K562 (cell line): Measurements from ENCODE around the gene EPB41L4B. TPM values are rescaled to one million over a fixed set of nuclear protein-coding genes. Genes with fewer than 3 reads are reported as not detected.

Source experiments
- ATAC-seq: fragments of 200-7000 bp; cut with Tn5 transposase; 3 replicates; pipeline ENCODE4 v1.9.1; 2020; ENCODE audit warnings: moderate library complexity
- BruUV-seq: library from RNA; stranded (reverse); fragments of 400-500 nt; replicated peaks from 2 replicates; lab custom pipeline; 2021; lab: Mats Ljungman, UMichigan
- CTCF ChIA-PET: fragments of 300-600 bp; formaldehyde crosslinking; extraction: SDS; loops from one replicate; lab custom pipeline; 2021; ENCODE audit warnings: low intra/inter-chr PET ratio; lab: Yijun Ruan, JAX
- POLR2A ChIA-PET: fragments of 300-600, 350-650 bp; sonication (Branson Sonifier 250); formaldehyde crosslinking; extraction: SDS; loops from one replicate; lab custom pipeline; 2021; ENCODE audit warnings: antibody characterized with exemption, inconsistent platforms; lab: Yijun Ruan, JAX
- DNase-seq, 4 experiments: peaks; one replicate each; pipeline versions ENCODE4 v3.0.0 to v3.0.0-alpha.2; 2011 to 2018; ENCODE audit warnings: low spot score in 3 of 4, mixed read lengths in 3 of 4; ENCODE audit errors: extremely low read depth in 1 of 4
- FAIRE-seq: peaks from 2 replicates; lab custom pipeline; 2011; peaks lifted over from hg19 to GRCh38; lab: Jason Lieb, UNC
- H2AFZ ChIP-seq: 2 replicates; pipeline ENCODE4 v1.6.0; 2011; ENCODE audit warnings: low read depth, low read length, control low read depth, inconsistent platforms
- H3K27ac ChIP-seq: fragments of 200-600 bp; 3 replicates; pipeline ENCODE4 v1.8.0; 2011; ENCODE audit warnings: low read depth, mild to moderate bottlenecking, control low read depth, inconsistent platforms, low read length, moderate library complexity, mixed read lengths; ENCODE audit errors: extremely low read depth
- H3K27me3 ChIP-seq, 2 experiments: fragments of 300-600 bp in 1 of 2; 2 replicates in 1 of 2; 3 replicates in 1 of 2; pipeline versions ENCODE4 v1.6.0 to v1.8.0; 2011; ENCODE audit warnings: inconsistent platforms in 2 of 2, low read length in 2 of 2, mild to moderate bottlenecking in 1 of 2, mixed read lengths in 1 of 2, moderate library complexity in 1 of 2; ENCODE audit not compliant: control insufficient read depth in 2 of 2, insufficient read depth in 2 of 2
- H3K36me3 ChIP-seq: fragments of 300-600 bp; 3 replicates; pipeline ENCODE4 v1.8.0; 2011; ENCODE audit warnings: mild to moderate bottlenecking, low read length, inconsistent platforms; ENCODE audit not compliant: control insufficient read depth, insufficient read depth
- H3K4me1 ChIP-seq, 2 experiments: fragments of 200-600 bp in 1 of 2; replicated peaks in 1 of 2; 2 replicates in 1 of 2; 3 replicates in 1 of 2; pipeline versions ENCODE4 v1.5.1 to v1.8.0; 2011; ENCODE audit warnings: inconsistent platforms in 2 of 2, low read length in 2 of 2, mild to moderate bottlenecking in 1 of 2, mixed read lengths in 1 of 2, moderate library complexity in 1 of 2; ENCODE audit not compliant: control insufficient read depth in 2 of 2, insufficient read depth in 2 of 2
- H3K4me2 ChIP-seq: 2 replicates; pipeline ENCODE4 v1.6.1; 2011; ENCODE audit warnings: low read length, control low read depth, inconsistent platforms, mixed read lengths; ENCODE audit not compliant: insufficient read depth
- H3K4me3 ChIP-seq: fragments of 200-600 bp; sonication (generic), shearing (Covaris generic); 2 replicates; pipeline ENCODE4 v1.5.1; 2016; ENCODE audit warnings: control low read depth, inconsistent platforms
- H3K79me2 ChIP-seq: fragments of 200-600 bp; 3 replicates; pipeline ENCODE4 v1.8.0; 2011; ENCODE audit warnings: low read length, inconsistent platforms; ENCODE audit not compliant: control insufficient read depth, insufficient read depth
- H3K9ac ChIP-seq, 2 experiments: 2 replicates each; pipeline versions ENCODE4 v1.6.0 to v1.6.1; 2011; ENCODE audit warnings: low read depth in 2 of 2, low read length in 2 of 2, control low read depth in 1 of 2, inconsistent platforms in 1 of 2, mild to moderate bottlenecking in 1 of 2, mixed read lengths in 1 of 2; ENCODE audit not compliant: insufficient read depth in 1 of 2
- H3K9me1 ChIP-seq: one replicate; pipeline ENCODE4 v1.6.0; 2011; ENCODE audit warnings: inconsistent platforms, mild to moderate bottlenecking, low read length, moderate library complexity; ENCODE audit not compliant: control insufficient read depth, insufficient read depth
- H3K9me3 ChIP-seq: replicated peaks from 2 replicates; pipeline ENCODE4 v1.5.1; 2011; ENCODE audit warnings: low read depth, low read length, inconsistent platforms; ENCODE audit not compliant: control insufficient read depth, insufficient read depth
- H4K20me1 ChIP-seq: replicated peaks from 2 replicates; pipeline ENCODE4 v1.6.1; 2011; ENCODE audit warnings: low read length, inconsistent platforms, mixed read lengths; ENCODE audit not compliant: control insufficient read depth, insufficient read depth
- ZNF134 ChIP-seq: fragments of 250-450 bp; sonication (Bioruptor Pico); conservative IDR thresholded peaks from 2 replicates; pipeline ENCODE4 v1.4.0; 2020
- WGBS: fragments of 100-300 bp; shearing (Covaris generic); methylation state at CpG from one replicate; pipeline ENCODE4 v1.1.6; 2016; ENCODE audit warnings: low coverage, mixed read lengths; ENCODE audit not compliant: insufficient coverage; ENCODE audit errors: missing lambda C conversion rate; 5-methylcytosine and 5-hydroxymethylcytosine counted together
- in situ Hi-C: fragments of 300-500 bp; cut with MboI; formaldehyde crosslinking; loops from 4 replicates; pipeline ENCODE4 v1.15.0; 2018; ENCODE audit warnings: inconsistent platforms, mixed read lengths
- intact Hi-C: fragments of 100-400 bp; cut with micrococcal nuclease; formaldehyde crosslinking; loops from 2 replicates; pipeline ENCODE4 v1.14.2; 2022
- polyA plus RNA-seq, 8 experiments: library from polyadenylated mRNA; depleted of rRNA in 4 of 8; stranded (reverse) in 5 of 8; unstranded in 3 of 8; fragments of >200 nt; fragmentation: Nextera tagmentation in 2 of 8; fragmentation: Illumina TruSeq in 1 of 8; extraction: Ambion mirVana in 2 of 8; extraction: Trizol in 1 of 8; gene quantifications; 2 replicates each; pipeline versions ENCODE4 v1.2.1 to v1.2.3, GENCODE V29; 2011 to 2014; ENCODE audit warnings: inconsistent platforms in 1 of 8, missing spikeins in 1 of 8
- total RNA-seq, 7 experiments: library from RNA; depleted of rRNA in 6 of 7; stranded (reverse); fragments of >200 nt in 6 of 7; fragmentation: Illumina TruSeq in 2 of 7; extraction: Trizol in 2 of 7; gene quantifications; 2 replicates each; pipeline versions ENCODE4 v1.2.1 to v1.2.3, GENCODE V29; 2011 to 2021; ENCODE audit warnings: low replicate concordance in 1 of 7
- TF ChIP-seq, protein P1 (sequence below): fragments of 450-650 bp; formaldehyde crosslinking; IDR thresholded peaks from 2 replicates; pipeline ENCODE4 v1.4.0; 2020; ENCODE audit warnings: mild to moderate bottlenecking, mixed read lengths
- TF ChIP-seq, protein P2 (sequence below): sonication (generic); formaldehyde crosslinking; IDR thresholded peaks from 2 replicates; pipeline ENCODE4 v1.5.0; 2020; ENCODE audit warnings: missing genetic modification reagents

EPB41L4B gene
- total and polyA plus RNA-seq, 9 of the 15 experiments (the other 6 are each of a cell fraction or from before 2014, with no cell fraction given): 0.09 to 0.38 (median 0.21) TPM

DNA sequence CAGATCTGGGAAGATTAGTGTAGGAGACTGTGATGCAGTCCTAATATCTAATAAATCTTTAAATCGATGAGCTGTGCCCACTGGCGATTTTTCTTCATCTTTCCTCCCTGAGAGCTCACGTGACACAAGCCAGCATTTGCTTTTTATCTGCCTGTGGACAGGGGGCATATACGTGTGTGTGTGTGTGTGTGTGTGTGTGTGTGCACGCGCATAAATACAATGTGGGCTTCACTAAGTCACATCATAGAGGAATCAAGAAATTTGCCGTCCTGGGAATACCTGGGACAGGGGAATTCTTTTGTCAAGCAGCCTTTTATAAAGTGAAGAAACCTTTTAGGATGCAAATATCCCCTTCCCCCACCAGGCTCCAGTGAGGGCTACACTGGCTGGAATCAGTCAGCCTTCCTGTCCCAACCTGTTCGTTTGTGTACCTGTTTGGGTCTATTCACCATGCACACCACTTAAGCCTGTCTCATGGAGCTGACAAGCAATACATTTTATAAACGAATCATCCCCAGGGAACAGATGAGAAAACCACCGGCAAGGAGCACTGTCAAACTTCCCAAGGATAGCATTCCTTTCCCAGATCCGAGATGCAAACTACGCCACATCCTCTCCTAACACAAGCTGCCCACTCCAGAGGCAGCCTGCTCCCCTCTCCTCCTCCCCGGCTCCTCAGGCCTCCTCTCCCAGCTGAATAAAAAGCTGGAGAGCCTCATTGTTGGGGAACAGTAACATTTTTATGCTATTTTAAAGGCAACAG is 2.7 kb downstream of the EPB41L4B start:
- peaks cover 0 to 16% of the 10 kb centered on the region in 2 experiments; a peak in 3 of 5 replicates for H3K4me1 ChIP-seq
- H3K9me1 ChIP-seq: no peaks in the 10 kb centered on the region
- intact Hi-C loops (no loop called here), in situ Hi-C loops (loop anchor here (10.0 kb wide), 1 partner anchor 443 kb away; no protein-coding TSS in a partner anchor)
- peaks cover 41 to 67% of the 10 kb centered on the region in 2 experiments for H3K27me3 ChIP-seq
- peaks cover 5% of the 10 kb centered on the region; the same call in 1 of the 2 replicates for H4K20me1 ChIP-seq
- H3K9me3 ChIP-seq: no peaks in the 10 kb centered on the region
- BruUV-seq: no TSS peak
- WGBS: 14% methylated on average over 12 of the region's 13 CpGs
- CTCF ChIA-PET: no interaction called here
- FAIRE-seq: no peak
- H2AFZ ChIP-seq: no peak overlapping the region
- no peak overlapping the region for H3K27ac ChIP-seq
- H3K4me3 ChIP-seq: no peak overlapping the region
- no peak for TF ChIP-seq ZNF134 (CRISPR knock-in tag)
- TF ChIP-seq, protein P1, sequence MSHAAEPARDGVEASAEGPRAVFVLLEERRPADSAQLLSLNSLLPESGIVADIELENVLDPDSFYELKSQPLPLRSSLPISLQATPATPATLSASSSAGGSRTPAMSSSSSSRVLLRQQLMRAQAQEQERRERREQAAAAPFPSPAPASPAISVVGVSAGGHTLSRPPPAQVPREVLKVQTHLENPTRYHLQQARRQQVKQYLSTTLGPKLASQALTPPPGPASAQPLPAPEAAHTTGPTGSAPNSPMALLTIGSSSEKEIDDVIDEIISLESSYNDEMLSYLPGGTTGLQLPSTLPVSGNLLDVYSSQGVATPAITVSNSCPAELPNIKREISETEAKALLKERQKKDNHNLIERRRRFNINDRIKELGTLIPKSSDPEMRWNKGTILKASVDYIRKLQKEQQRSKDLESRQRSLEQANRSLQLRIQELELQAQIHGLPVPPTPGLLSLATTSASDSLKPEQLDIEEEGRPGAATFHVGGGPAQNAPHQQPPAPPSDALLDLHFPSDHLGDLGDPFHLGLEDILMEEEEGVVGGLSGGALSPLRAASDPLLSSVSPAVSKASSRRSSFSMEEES: 0 out of 2 replicates have a peak, but pooled peaks have one; percentile 37
- TF ChIP-seq, protein P2, sequence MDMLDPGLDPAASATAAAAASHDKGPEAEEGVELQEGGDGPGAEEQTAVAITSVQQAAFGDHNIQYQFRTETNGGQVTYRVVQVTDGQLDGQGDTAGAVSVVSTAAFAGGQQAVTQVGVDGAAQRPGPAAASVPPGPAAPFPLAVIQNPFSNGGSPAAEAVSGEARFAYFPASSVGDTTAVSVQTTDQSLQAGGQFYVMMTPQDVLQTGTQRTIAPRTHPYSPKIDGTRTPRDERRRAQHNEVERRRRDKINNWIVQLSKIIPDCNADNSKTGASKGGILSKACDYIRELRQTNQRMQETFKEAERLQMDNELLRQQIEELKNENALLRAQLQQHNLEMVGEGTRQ (CRISPR knock-in tag): peak; percentile 18; the same call in 1 of the 2 replicates
- TF ChIP-seq, all 486 proteins: peak for 2
- no peak overlapping the region for H3K9ac ChIP-seq
- no peaks in the 10 kb centered on the region for H3K79me2 ChIP-seq
- no peak for DNase-seq
- no peak overlapping the region for H3K4me2 ChIP-seq
- POLR2A ChIA-PET: no interaction called here
- ATAC-seq: no peak
- no peaks in the 10 kb centered on the region for H3K36me3 ChIP-seq
